ENCODE data around the gene IER5.
A peak's percentile ranks its signal among the peaks of the same experiment; 100 is the strongest.

The IER5 gene

GRCh38 chr1:181116819-181117390, 28.4 kb downstream of the IER5 start:
- DNase-seq: no peak

GRCh38 chr1:181117648-181118449, 29.3 kb downstream of the IER5 start:
- DNase-seq: no peak

GRCh38 chr1:181119093-181119989, 30.8 kb downstream of the IER5 start:
- no peak for DNase-seq

GRCh38 chr1:181120924-181121323, 32.4 kb downstream of the IER5 start:
- no peak for DNase-seq

GRCh38 chr1:181121498-181121897, 33.0 kb downstream of the IER5 start:
- DNase-seq: no peak

GRCh38 chr1:181122222-181122621, 33.7 kb downstream of the IER5 start:
- DNase-seq: peak; percentile 13

- DNase-seq: no peak
Observed at GRCh38 chr1:181123173-181123572, 34.7 kb downstream of the IER5 start.

GRCh38 chr1:181124291-181124751, 35.8 kb downstream of the IER5 start:
- DNase-seq: no peak

- DNase-seq: no peak
Observed at GRCh38 chr1:181126289-181126688, 37.8 kb downstream of the IER5 start.

GRCh38 chr1:181126871-181127587, 38.5 kb downstream of the IER5 start:
- peak; percentile 34 for DNase-seq

GRCh38 chr1:181127898-181128453, 39.5 kb downstream of the IER5 start:
- DNase-seq: no peak

GRCh38 chr1:181128592-181129497, 40.3 kb downstream of the IER5 start:
- DNase-seq: peak; percentile 45

GRCh38 chr1:181129771-181130606, 41.5 kb downstream of the IER5 start:
- DNase-seq: no peak

GRCh38 chr1:181131255-181131941, 42.9 kb downstream of the IER5 start:
- no peak for DNase-seq

GRCh38 chr1:181133441-181133951, 45.0 kb downstream of the IER5 start:
- DNase-seq: no peak

- DNase-seq: no peak
Observed at GRCh38 chr1:181133969-181134418, 45.5 kb downstream of the IER5 start.

- no peak for DNase-seq
Observed at GRCh38 chr1:181134543-181135436, 46.3 kb downstream of the IER5 start.

- DNase-seq: no peak
Observed at GRCh38 chr1:181135437-181135731, 46.9 kb downstream of the IER5 start.

Measured in NCI-H1694 (cell line).